DMS53 (cell line): ENCODE measurements around the gene MDN1.
A peak's percentile ranks its signal among the peaks of the same experiment; 100 is the strongest.
"Not testable (repeated sequence)": the region's sequence is repeated elsewhere in the genome, so short reads cannot be mapped to it uniquely, and the experiment has no call there.

ENCODE experiments used
- DNase-seq: peaks from one replicate; lab custom pipeline; 2025; lab: John Stamatoyannopoulos, UW

MDN1 gene

GRCh38 chr6:89650579-89650978 lies 169.0 kb downstream of the MDN1 start:
- DNase-seq, result no peak

- DNase-seq, result no peak
Observed at GRCh38 chr6:89649682-89650081, 169.9 kb downstream of the MDN1 start.

GRCh38 chr6:89644864-89645263 lies 174.7 kb downstream of the MDN1 start:
- DNase-seq, result peak; percentile 42

DNA sequence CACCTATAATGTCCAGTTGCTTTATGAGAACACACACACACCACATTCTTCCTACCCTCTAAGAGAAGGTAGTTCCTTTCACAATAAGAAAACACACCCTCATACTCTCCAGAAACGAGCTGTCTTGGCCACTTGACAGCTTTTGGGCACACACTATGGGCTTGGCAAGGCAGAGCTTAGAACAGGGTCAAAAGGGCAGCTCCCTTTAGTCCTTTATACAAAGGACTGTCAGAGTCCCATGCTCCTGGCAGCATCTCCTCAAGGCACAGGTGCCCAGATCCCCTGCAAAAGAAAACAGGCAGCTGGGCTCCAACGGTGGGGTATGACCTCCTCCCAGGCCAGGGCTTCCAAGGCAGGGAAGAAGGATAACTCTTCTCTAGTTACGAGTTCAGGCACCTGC lies 176.2 kb downstream of the MDN1 start:
- DNase-seq, result no peak

DNA sequence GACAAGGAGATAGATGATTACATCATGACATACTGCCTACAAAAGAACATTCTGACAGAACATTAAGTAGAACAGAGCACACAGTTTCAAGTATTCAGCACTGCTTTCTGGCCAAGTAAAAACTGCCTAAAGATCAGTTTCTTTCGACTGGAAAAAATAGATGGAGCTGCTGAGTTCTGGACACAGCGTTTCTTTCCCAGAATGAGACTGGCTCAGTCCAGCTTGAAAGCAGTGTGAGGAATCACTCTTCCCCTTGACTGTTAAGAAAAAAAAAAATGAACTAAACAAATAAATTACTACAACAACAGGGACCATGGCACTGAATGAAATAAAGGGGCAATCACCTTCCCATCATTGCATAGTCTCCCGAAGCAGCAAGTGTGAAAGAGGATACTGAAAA lies 176.6 kb downstream of the MDN1 start:
- no peak for DNase-seq

GRCh38 chr6:89641581-89641980 lies 178.0 kb downstream of the MDN1 start:
- not testable (repeated sequence) for DNase-seq

GRCh38 chr6:89640804-89641203 lies 178.8 kb downstream of the MDN1 start:
- DNase-seq, result no peak

- DNase-seq, result peak; percentile 95
Observed at GRCh38 chr6:89638320-89639195, 181.0 kb downstream of the MDN1 start, which contains the start of gene LYRM2. LYRM2 (minus strand) TSS chr6:89638747; CDS start chr6:89638716, 31 bp downstream.

DNA sequence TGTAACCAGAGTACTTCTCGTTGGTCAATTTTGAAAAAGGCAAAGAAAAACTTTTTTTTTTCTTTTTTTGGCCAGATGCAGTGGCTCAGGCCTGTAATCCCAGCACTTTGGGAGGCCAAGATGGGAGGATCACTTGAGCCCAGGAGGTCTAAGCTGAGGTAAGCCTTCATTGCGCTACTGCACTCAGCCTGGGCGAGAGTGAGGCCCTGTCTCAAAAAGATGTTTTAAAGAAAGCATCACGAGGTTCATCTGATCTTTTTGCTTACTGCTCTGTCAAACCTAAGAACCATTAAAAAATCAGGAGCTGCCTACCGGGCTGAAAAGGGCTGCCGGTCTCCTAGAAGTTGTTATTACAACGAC lies 181.7 kb downstream of the MDN1 start:
- no peak for DNase-seq

GRCh38 chr6:89636412-89636811 lies 183.2 kb downstream of the MDN1 start:
- DNase-seq, result not testable (repeated sequence)

DNA sequence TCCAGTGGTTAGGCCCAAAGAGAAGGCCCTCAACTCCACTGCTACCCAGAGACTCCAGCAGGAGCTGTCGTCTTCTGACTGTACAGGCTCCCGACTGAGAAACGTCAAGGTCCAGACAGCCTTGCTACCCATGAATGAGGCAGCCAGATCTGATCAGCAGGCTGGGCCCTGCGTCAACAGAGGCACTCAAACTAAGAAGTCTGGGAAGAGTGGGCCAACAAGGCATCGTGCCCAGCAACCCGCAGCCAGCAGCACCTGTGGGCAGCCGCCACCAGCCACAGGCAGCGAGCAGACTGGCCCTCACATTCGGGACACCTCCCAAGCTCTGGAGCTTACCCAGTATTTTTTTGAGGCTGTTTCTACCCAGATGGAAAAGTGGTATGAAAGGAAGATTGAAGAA lies 189.1 kb downstream of the MDN1 start:
- DNase-seq, result no peak

- no peak for DNase-seq
Observed at GRCh38 chr6:89623749-89624148, 195.8 kb downstream of the MDN1 start.

DNA sequence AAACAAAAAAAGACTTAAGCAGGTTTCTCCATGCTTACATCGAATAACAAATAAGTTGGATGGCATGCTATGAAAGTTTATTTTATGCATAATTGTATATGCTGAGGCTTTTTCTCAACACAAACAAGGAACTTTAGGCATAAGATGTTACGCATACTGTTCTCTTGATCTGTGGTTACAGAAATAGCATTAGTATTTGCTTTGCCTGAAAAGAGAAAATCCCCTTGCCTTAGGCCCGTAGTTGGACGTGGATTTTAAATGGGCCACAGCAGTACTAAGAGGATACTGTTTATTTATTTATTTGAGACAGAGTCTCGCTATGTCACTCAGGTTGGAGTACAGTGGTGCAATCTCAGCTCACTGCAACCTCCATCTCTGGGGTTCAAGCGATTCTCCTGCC lies 200.0 kb downstream of the MDN1 start:
- DNase-seq, result no peak

- no peak for DNase-seq
Observed at GRCh38 chr6:89618026-89618425, 201.6 kb downstream of the MDN1 start.

- DNase-seq, result no peak
Observed at GRCh38 chr6:89616531-89616930, 203.1 kb downstream of the MDN1 start.

- no peak for DNase-seq
Observed at GRCh38 chr6:89615882-89616281, 203.7 kb downstream of the MDN1 start.

DNA sequence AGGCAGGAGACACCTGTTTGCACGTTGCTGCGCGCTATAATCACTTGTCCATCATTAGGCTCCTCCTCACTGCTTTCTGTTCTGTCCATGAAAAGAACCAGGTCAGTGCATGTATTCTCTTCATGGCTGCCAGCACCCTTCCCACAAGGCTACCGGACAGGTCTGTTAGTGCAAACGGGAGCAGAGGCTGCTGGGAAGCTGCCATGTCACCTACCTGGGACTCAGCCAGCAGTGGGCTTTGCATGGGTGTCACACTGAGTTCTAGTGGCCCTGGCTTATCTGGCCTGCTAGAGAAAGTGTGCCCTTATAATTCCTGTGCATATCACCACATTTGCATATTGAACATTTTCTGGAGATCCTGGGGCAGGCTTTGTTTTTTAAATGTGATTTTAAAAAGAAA lies 205.8 kb downstream of the MDN1 start:
- DNase-seq, result no peak

- no peak for DNase-seq
Observed at GRCh38 chr6:89612121-89612520, 207.5 kb downstream of the MDN1 start.

GRCh38 chr6:89611666-89612065 lies 207.9 kb downstream of the MDN1 start:
- no peak for DNase-seq

DNA sequence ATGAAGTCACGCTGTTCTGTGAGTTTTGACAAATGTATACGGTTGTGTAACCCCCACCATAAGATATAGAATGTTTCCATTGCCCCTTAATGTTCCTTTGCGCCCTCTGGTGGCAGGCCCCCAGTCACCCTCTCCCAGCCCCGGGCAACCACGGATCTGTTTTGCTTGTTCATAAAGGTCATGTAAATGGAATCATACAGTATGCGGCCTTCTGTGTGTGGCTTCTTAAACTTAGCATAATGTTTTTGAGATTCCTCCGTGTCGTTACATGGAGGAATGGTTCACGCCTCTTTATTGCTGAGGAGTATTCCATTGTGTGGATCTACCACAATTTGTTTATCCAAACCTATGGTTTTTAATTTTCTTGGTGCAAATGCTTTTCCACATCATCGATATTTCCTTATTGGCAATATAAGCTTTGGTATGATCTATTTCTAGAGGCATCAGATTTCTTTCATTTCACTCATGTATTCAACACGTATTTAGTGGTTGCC lies 209.4 kb downstream of the MDN1 start:
- DNase-seq, result peak; percentile 75

- DNase-seq, result no peak
Observed at GRCh38 chr6:89605861-89606260, 213.7 kb downstream of the MDN1 start.

DNA sequence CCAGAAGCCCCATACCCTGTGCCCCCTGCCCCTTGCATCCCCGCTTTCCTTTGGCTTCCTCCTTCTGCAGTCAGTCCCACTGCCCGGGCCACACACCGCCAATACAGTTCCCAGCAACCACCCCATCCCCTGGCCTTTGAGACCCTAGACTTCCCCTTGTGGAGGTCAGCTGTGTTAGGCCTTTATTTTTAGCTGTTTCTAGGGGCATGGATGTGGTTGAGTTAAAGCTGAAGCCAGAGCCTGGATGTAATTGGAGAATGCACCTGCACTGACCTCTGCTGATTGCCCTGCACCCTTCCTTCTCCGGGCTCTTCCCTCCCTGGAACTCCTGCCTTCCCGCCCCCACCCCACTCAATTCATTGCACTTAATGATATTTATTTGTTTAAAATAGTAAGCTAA lies 214.9 kb downstream of the MDN1 start:
- no peak for DNase-seq

- no peak for DNase-seq
Observed at GRCh38 chr6:89602166-89602565, 217.4 kb downstream of the MDN1 start.

GRCh38 chr6:89599727-89600126 lies 219.9 kb downstream of the MDN1 start:
- DNase-seq, result no peak
